H9 (cell line): ENCODE results near the gene RELL1. TPM values are rescaled to one million over a fixed set of nuclear protein-coding genes. Genes with fewer than 3 reads are reported as not detected.

Experiments
- DNase-seq: peaks from one replicate; pipeline ENCODE4 v3.0.0-alpha.2; 2017
- H2AFZ ChIP-seq: one replicate; pipeline ENCODE4 v1.6.1; 2013; ENCODE audit warnings: mild to moderate bottlenecking, low read length, control low read depth, moderate library complexity
- H2AK5ac ChIP-seq: 2 replicates; pipeline ENCODE4 v1.6.1; 2013; ENCODE audit warnings: low read length, control low read depth, mixed read lengths; ENCODE audit not compliant: insufficient read length
- H2BK120ac ChIP-seq: one replicate; pipeline ENCODE4 v1.6.1; 2013; ENCODE audit warnings: low read depth, mild to moderate bottlenecking, low read length, control low read depth, inconsistent platforms; ENCODE audit not compliant: poor library complexity, severe bottlenecking
- H2BK12ac ChIP-seq: 2 replicates; pipeline ENCODE4 v1.6.1; 2013; ENCODE audit warnings: low read length, control low read depth, mixed read lengths, low read depth; ENCODE audit not compliant: insufficient read length
- H2BK15ac ChIP-seq: 2 replicates; pipeline ENCODE4 v1.6.1; 2013; ENCODE audit warnings: low read depth, low read length, control low read depth
- H2BK20ac ChIP-seq: one replicate; pipeline ENCODE4 v1.6.1; 2013; ENCODE audit warnings: low read depth, mild to moderate bottlenecking, low read length, control low read depth, inconsistent platforms; ENCODE audit not compliant: poor library complexity, severe bottlenecking
- H2BK5ac ChIP-seq: 2 replicates; pipeline ENCODE4 v1.6.1; 2013; ENCODE audit warnings: low read length, control low read depth, mixed read lengths; ENCODE audit not compliant: insufficient read length
- H3K14ac ChIP-seq: 2 replicates; pipeline ENCODE4 v1.6.1; 2013; ENCODE audit warnings: low read length, control low read depth; ENCODE audit not compliant: insufficient read depth
- H3K18ac ChIP-seq: 2 replicates; pipeline ENCODE4 v1.6.1; 2013; ENCODE audit warnings: low read depth, mild to moderate bottlenecking, mixed read lengths, low read length, control low read depth; ENCODE audit not compliant: insufficient read length
- H3K23ac ChIP-seq: 2 replicates; pipeline ENCODE4 v1.6.1; 2013; ENCODE audit warnings: low read length, control low read depth, mixed read lengths, low read depth; ENCODE audit not compliant: insufficient read length
- H3K23me2 ChIP-seq: 2 replicates; pipeline ENCODE4 v1.6.1; 2013; ENCODE audit warnings: low read depth, mild to moderate bottlenecking, mixed read lengths, low read length, control low read depth; ENCODE audit not compliant: insufficient read length, poor library complexity, severe bottlenecking
- H3K27ac ChIP-seq: 2 replicates; pipeline ENCODE4 v1.5.1; 2013; ENCODE audit warnings: low read length, control low read depth, mixed read lengths, low read depth; ENCODE audit not compliant: insufficient read length
- H3K27me3 ChIP-seq: 2 replicates; pipeline ENCODE4 v1.6.1; 2013; ENCODE audit warnings: low read length, control low read depth, inconsistent platforms; ENCODE audit not compliant: insufficient read depth
- H3K4ac ChIP-seq: 2 replicates; pipeline ENCODE4 v1.6.1; 2013; ENCODE audit warnings: low read depth, mild to moderate bottlenecking, control low read depth, inconsistent platforms, low read length, moderate library complexity
- H3K4me1 ChIP-seq: 2 replicates; pipeline ENCODE4 v1.6.1; 2013; ENCODE audit warnings: low read length, control low read depth, inconsistent platforms; ENCODE audit not compliant: insufficient read depth
- H3K4me2 ChIP-seq: 2 replicates; pipeline ENCODE4 v1.6.1; 2013; ENCODE audit warnings: low read length, control low read depth, mixed read lengths; ENCODE audit not compliant: insufficient read length, insufficient read depth
- H3K56ac ChIP-seq: 2 replicates; pipeline ENCODE4 v1.6.1; 2013; ENCODE audit warnings: low read depth, mild to moderate bottlenecking, mixed read lengths, low read length, control low read depth; ENCODE audit not compliant: insufficient read length
- H3K79me1 ChIP-seq: 2 replicates; pipeline ENCODE4 v1.6.1; 2013; ENCODE audit warnings: low read depth, mild to moderate bottlenecking, moderate library complexity, low read length, control low read depth, inconsistent platforms; ENCODE audit not compliant: insufficient read depth, poor library complexity, severe bottlenecking
- H3K79me2 ChIP-seq: 2 replicates; pipeline ENCODE4 v1.6.1; 2013; ENCODE audit warnings: low read length, control low read depth, inconsistent platforms; ENCODE audit not compliant: insufficient read depth
- H3K9ac ChIP-seq: 2 replicates; pipeline ENCODE4 v1.6.1; 2013; ENCODE audit warnings: low read length, control low read depth, mixed read lengths; ENCODE audit not compliant: insufficient read length; ENCODE audit errors: extremely low read depth
- H3K9me3 ChIP-seq: one replicate; pipeline ENCODE4 v1.6.1; 2013; ENCODE audit warnings: low read depth, low read length, inconsistent platforms; ENCODE audit not compliant: control insufficient read depth
- H3T11ph ChIP-seq: one replicate; pipeline ENCODE4 v1.6.1; 2013; ENCODE audit warnings: mild to moderate bottlenecking, low read length, control low read depth, inconsistent platforms
- H4K20me1 ChIP-seq: one replicate; pipeline ENCODE4 v1.6.1; 2013; ENCODE audit not compliant: control insufficient read depth, insufficient read length, insufficient read depth
- H4K5ac ChIP-seq: 2 replicates; pipeline ENCODE4 v1.6.1; 2013; ENCODE audit warnings: low read depth, mild to moderate bottlenecking, mixed read lengths, low read length, control low read depth; ENCODE audit not compliant: insufficient read length
- H4K8ac ChIP-seq: replicated peaks from 2 replicates; pipeline ENCODE4 v1.6.1; 2013; ENCODE audit warnings: low read length, control low read depth, mixed read lengths, low read depth; ENCODE audit not compliant: insufficient read length
- H4K91ac ChIP-seq: 2 replicates; pipeline ENCODE4 v1.6.1; 2013; ENCODE audit warnings: low read depth, mild to moderate bottlenecking, moderate library complexity, mixed read lengths, low read length, control low read depth; ENCODE audit not compliant: insufficient read length
- H3K27ac Mint-ChIP-seq, 3 experiments: 2 replicates in 2 of 3; 3 replicates in 1 of 3; pipeline ENCODE4 v1.8.0; 2020 to 2021; ENCODE audit warnings: mixed read lengths in 3 of 3, mild to moderate bottlenecking in 1 of 3, moderate library complexity in 1 of 3
- H3K27me3 Mint-ChIP-seq: 2 replicates; pipeline ENCODE4 v1.8.0; 2021; ENCODE audit warnings: low read depth, mild to moderate bottlenecking, moderate library complexity, mixed read lengths
- H3K36me3 Mint-ChIP-seq, 3 experiments: 2 replicates in 2 of 3; 3 replicates in 1 of 3; pipeline ENCODE4 v1.8.0; 2020 to 2021; ENCODE audit warnings: low read depth in 3 of 3, mixed read lengths in 3 of 3; ENCODE audit not compliant: insufficient read depth in 1 of 3
- H3K4me1 Mint-ChIP-seq, 2 experiments: 2 replicates each; pipeline ENCODE4 v1.8.0; 2020; ENCODE audit warnings: mixed read lengths in 2 of 2
- H3K4me3 Mint-ChIP-seq, 2 experiments: 2 replicates in 1 of 2; 3 replicates in 1 of 2; pipeline ENCODE4 v1.8.0; 2020 to 2021; ENCODE audit warnings: mild to moderate bottlenecking in 2 of 2, mixed read lengths in 2 of 2, moderate library complexity in 1 of 2
- H3K9me3 Mint-ChIP-seq, 2 experiments: 2 replicates in 1 of 2; 3 replicates in 1 of 2; pipeline ENCODE4 v1.8.0; 2020; ENCODE audit warnings: mild to moderate bottlenecking in 2 of 2, mixed read lengths in 2 of 2, moderate library complexity in 1 of 2
- CTCF ChIP-seq: fragments of 200-600 bp; sonication (generic); conservative IDR thresholded peaks from 3 replicates; pipeline ENCODE4 v1.8.0; 2021; ENCODE audit warnings: antibody characterized with exemption, mild to moderate bottlenecking
- WGBS: extraction: QIAGEN DNeasy Blood & Tissue Kit; methylation state at CpG from one replicate; pipeline ENCODE4 v1.1.7; 2013; ENCODE audit warnings: missing lambda C conversion rate, low lambda C conversion rate, mixed read lengths; ENCODE audit not compliant: insufficient read length; ENCODE audit errors: extremely low coverage; 5-methylcytosine and 5-hydroxymethylcytosine counted together
- total RNA-seq: library from RNA; stranded (reverse); gene quantifications from 2 replicates; pipeline ENCODE4 v1.2.1, GENCODE V29; 2021

RELL1 gene
- total RNA-seq, 1 experiment from 2014 or later = 10.8 TPM

- Mint-ChIP-seq H3K4me1 (peaks cover 3 to 6% of the 10 kb centered on the region in 2 experiments; a peak in 3 of 4 replicates), H3K27ac (no peak overlapping the region), H3K27me3 (no peaks in the 10 kb centered on the region; the same call in 1 of the 2 replicates), H3K9me3 (no peaks in the 10 kb centered on the region; a peak in 1 of 5 replicates), H3K36me3 (no peaks in the 10 kb centered on the region), H3K4me3 (no peak overlapping the region)
- no peaks in the 10 kb centered on the region for H3K27me3 ChIP-seq
- no peak overlapping the region for H3K23ac ChIP-seq
- H2BK15ac ChIP-seq = no peak overlapping the region
- H3K14ac ChIP-seq = no peak overlapping the region
- no peak overlapping the region for H2BK5ac ChIP-seq
- H3K56ac ChIP-seq = no peak overlapping the region
- H3T11ph ChIP-seq = no peak overlapping the region
- no peak overlapping the region for H4K5ac ChIP-seq
- H2AFZ ChIP-seq = no peak overlapping the region
- no peaks in the 10 kb centered on the region for H3K79me1 ChIP-seq
- H3K18ac ChIP-seq = no peak overlapping the region
- H3K27ac ChIP-seq = no peak overlapping the region
- WGBS = no CpG with 5 or more reads among the region's 2 CpGs
- no peaks in the 10 kb centered on the region for H3K4me1 ChIP-seq
- H3K9me3 ChIP-seq = no peaks in the 10 kb centered on the region
- H3K4me2 ChIP-seq = no peak overlapping the region
- H2AK5ac ChIP-seq = no peak overlapping the region
- H4K91ac ChIP-seq = no peak overlapping the region
- no peak overlapping the region for H2BK12ac ChIP-seq
- no peak overlapping the region for H3K9ac ChIP-seq
- H4K20me1 ChIP-seq = no peaks in the 10 kb centered on the region
- no peak for DNase-seq
- no peak overlapping the region for H3K4ac ChIP-seq
- H4K8ac ChIP-seq = no peak overlapping the region
- no peak overlapping the region for H2BK20ac ChIP-seq
- no peaks in the 10 kb centered on the region for H3K23me2 ChIP-seq
- no peaks in the 10 kb centered on the region for H3K79me2 ChIP-seq
- no peak for TF ChIP-seq CTCF
- no peak overlapping the region for H2BK120ac ChIP-seq
Measured at GRCh38 chr4:37567836-37568235, 118.3 kb downstream of the RELL1 start.
